HG02852 (cell line): ENCODE results near the gene ERI3.

ENCODE experiments used
- ATAC-seq: cut with Tn5 transposase; IDR thresholded peaks from one replicate; pipeline ENCODE4 v1.9.1; 2021; ENCODE audit warnings: mild to moderate bottlenecking, moderate library complexity; ENCODE audit not compliant: unreplicated experiment

ERI3 gene

DNA sequence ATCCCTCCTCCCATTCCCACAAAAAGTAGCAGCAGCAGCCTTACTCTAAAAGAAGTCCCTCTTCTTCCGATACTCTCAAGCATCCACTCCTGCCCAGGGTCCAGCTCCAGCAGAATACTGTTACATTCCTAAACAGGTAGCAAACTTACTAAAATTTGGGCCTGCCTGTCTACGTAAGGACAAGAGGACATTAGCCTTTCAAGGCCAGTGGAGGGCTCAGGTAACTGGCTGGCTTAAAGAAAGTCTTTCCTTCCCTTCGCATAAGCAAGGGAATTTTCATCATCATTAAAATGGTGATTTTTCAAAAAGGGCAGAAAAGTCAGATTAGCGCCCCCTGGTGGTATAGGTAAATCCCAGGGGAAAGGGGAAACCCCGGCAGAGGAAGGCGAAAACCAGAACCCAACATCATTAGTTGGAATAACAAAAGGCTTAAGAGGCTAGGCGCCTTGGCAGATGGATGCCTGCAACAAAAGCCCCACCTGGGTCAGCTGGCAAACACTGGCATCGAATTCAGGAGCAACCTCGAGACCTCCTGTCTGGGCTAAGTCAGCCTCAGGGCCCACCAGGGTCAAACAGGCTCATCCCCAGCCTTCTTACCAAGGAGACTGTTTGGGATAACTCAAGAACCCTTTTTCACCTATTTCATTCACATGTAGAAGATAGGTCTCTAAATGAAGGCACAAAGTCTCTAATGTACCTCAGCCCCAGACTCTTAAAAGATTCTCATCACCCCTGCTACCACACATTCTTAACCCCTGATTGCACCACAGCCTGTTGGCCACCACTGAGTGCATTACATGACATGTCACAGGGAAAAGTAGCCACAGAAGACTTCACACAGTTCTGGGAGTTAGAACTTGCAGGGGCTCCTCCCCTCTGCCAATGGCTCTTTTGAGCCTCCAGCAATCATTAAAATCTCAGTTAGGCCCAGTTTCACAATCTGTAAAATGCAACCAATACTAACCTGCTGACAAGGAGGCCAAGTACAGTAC, 36.7 kb downstream of the ERI3 start:
- ATAC-seq = no peak

DNA sequence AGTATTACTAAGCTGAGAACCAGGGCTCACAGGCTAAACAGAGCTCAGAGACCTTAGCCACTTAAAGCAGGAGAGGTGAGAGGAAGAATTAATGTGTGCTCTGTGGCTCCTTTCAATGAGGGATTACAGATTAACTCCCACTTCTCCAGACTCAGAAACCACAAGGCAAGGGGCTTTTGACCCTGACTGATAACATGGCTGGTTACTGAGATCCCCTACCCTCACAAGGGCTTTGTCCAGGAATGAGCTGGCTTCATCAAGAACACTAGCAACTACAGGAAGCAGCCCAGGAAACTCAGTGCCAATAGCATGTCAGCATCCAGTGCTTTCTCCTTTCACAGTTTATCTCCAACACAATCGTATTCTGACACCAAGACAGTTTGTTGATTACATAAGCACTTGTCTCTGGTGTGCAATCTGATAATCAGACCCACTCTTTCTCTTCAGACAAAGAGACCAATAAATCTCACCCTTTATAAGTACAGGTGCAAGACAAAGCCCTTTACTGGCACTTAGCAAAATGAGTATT, 38.8 kb downstream of the ERI3 start:
- ATAC-seq = no peak

DNA sequence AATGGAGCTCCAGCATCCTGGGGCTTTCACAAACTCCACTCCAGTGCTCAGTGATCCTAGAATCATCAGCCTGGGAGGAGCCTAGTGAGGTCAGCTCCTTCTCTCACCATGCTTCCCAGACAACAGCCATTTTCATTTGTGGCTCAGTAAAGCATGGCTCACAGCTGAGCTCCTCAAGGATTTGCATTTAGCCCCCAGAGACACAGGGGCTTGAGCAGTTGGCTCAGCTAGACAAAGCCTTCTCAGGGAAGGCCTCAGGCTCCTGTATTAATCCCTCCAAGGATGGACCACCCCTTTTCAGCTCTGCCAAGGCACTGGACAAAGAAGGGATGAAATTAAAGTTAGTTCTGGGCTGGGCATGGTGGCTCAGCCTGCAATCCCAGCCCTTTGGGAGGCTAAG, 39.5 kb downstream of the ERI3 start:
- ATAC-seq = no peak

DNA sequence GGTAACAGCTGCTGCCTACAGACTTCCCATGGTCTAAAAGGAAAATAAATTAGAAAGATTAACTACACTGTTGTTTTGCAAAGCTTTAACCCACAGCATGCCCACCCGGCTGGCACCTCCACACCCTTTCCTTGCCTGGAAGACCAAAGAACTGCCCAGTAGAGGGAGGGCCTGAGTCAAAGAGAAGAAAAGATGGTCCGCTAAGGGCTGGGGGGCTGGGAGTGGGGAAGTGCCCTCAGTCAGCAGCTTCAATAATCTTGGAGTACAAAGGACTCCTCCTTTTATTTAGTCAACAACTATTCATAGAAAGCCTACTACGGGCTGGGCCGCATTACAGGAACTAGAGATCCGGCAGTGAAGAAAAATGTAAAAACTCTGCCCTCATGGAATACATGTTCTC, 40.6 kb downstream of the ERI3 start:
- ATAC-seq = no peak

DNA sequence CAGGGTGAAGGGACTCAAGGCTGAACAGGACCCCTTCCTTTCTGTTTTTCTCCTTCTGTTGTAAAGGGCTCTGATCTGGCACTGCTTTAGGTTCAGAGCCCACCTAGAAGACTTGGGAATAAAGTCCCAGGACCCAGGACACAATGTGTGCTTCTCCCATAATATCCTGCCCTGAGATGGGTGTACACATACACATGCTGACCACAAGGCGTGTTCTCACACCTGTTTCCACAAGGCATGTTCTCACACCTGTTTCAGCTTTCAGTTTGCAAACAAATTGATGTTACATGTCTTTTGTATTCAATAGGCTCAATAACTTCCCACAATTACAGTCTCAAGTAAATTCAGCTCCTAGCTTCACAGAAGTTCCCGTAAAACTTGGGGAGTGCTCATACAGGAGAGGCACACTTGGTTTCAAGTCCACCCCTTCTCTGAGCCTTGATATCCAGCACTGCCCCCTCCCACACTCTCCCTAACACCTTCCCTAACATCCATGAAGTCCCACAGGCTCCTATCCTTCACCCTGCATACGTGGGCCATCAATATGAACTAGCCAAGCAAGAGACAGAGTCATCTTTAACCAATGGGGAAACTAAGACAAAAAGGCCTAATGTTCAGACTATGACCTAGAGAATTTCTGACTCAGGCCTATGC, 41.7 kb downstream of the ERI3 start:
- no peak for ATAC-seq

DNA sequence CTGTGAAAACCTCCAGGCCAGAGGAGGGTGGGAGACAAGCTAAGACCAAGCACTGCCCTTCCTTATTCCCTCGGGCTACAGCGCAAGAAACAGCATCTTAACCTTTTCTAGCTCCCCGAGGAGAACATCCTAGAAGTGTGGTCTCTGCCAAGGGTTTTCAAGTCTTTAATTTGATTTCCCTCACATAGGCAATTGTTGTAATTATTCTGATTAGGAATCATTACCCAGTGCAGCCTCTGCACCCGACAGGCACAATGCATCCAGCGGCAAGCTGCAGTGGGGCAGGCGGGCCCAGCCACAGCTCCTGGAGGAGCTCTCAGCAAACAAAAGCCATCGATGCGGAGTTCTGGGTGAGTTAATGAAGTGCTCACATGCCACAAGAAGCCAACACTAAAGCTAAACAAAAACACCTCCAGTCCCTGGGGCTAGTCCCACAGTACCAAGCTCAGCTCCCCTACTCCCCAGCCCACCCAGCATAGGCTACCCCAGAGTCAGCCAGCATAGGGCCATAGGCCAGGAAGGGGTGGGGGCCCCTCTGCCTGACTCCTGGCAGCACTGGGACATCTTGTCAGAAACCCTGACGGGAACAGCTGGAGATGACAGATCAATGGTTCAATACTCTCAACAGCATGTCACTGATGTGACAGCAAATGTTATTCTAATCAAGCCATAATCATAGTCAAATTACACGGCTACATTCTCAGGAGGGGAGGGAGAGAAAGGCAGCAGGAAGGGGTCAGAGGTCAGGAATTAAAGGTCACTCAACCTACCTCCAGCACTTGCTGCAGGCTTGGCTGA, 42.5 kb downstream of the ERI3 start:
- no peak for ATAC-seq

DNA sequence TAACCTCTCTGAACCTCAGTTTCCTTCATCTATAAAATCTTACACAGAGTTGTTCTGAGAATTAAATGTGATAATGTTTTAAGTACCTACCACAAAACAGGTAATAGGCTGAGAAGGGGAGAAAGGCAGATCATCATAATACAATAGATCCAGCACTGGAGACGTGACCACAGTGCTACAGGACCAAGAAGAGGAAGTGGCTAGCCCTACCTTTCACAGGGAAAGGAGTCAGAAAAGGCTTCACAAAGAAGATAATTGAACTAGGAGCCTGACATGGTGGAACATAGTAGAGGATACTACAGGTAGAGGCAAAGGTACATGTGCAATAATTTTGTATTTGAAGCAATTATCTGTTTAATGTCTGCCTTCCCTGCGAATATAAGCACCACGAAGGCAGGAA, 45.1 kb downstream of the ERI3 start:
- ATAC-seq = no peak

DNA sequence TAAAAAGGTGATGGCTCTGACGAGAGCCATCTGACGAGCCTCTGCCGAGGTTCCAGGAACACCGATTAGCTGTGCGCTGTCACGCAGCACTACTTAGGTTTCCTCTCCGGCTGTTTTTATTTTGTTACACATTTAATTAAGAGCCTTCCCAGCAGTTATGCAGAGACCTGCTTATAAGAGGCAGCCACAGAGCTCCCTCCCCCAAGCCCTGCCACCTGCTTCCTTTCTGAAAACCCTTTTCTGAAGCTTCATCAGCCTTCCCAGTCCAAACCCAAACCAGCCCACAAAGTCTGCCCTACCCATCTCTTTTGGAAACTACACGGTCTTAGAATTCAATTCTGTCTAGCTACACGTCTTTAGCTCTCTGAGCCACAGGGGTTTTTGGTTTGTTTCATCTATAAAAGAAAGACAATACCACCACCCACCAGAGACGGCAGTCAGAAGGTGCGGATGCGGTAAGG, 49.1 kb downstream of the ERI3 start:
- ATAC-seq = no peak

DNA sequence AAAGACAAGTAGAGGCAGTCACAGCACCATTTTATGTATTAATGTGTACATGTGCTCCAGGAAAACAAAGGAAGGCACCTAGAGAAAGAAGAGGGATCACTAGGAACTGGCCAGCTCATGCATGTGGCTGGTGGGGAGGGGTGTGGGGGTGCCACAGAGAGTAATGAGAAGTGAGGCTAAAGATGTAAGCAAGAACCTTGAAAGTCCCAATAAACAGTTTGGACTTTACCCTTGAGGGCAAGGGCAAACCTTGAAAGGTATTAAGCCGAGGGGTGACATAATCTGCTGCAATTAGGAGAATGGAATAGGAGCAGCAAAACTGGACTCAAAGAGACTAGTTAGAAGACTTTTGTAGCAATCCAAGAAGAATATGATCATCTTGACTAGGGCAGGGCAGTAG, 51.5 kb downstream of the ERI3 start:
- no peak for ATAC-seq

DNA sequence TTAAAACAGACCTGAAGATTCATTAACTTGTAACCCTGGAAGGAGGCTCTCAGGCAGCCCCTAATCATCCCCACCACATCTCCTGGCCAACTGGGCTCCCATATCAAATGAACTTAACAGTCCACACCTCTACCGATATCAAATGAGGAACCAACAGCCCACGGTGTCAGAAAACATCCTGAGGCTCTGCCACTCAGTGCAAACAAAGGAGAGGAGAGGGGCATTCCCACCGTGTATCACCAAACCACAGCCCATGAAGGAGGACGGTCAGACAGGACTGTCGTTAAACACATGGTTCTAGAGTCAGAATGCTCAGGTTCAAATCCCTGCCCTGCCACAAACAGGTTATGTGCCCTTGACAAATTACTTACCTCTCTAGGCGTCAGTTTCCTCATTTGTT, 52.5 kb downstream of the ERI3 start:
- no peak for ATAC-seq

DNA sequence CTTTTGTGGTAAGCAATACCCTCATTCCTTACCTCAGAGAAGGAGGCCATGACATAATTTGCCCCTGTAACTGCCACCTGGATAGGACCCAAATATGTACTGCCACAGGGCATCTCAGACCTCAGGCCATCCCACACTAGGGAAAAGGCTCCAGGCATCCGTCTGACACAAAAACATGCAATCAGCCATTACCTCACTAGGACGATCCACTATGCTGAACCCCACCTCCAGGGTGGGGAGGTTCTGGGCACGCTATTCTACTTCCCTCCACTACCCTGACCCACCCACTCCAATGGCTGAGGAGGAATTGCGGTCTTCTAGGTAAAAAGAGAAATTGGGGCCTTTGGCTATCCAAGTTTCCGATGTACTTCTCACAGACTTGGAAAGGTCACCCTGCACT, 53.6 kb downstream of the ERI3 start:
- ATAC-seq = no peak

DNA sequence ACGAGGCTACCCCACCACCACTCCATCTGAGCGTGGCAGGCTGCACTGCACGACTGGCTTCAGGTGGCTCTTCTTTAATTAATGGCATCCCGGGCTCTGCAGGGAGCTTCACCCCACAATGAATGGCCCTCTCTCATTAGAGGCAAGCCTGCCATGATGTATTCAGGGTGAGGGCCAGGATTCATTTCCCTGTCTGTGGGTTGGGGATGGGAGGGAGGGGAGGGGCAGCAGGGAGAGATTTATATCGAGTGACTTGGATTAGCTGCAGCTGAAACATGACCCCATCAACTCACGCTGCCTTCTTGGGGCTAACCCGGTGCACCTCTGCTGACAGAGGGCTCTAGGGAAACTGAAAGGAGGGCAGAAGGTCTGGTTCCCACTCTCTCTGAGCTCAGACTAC, 54.2 kb downstream of the ERI3 start:
- no peak for ATAC-seq

DNA sequence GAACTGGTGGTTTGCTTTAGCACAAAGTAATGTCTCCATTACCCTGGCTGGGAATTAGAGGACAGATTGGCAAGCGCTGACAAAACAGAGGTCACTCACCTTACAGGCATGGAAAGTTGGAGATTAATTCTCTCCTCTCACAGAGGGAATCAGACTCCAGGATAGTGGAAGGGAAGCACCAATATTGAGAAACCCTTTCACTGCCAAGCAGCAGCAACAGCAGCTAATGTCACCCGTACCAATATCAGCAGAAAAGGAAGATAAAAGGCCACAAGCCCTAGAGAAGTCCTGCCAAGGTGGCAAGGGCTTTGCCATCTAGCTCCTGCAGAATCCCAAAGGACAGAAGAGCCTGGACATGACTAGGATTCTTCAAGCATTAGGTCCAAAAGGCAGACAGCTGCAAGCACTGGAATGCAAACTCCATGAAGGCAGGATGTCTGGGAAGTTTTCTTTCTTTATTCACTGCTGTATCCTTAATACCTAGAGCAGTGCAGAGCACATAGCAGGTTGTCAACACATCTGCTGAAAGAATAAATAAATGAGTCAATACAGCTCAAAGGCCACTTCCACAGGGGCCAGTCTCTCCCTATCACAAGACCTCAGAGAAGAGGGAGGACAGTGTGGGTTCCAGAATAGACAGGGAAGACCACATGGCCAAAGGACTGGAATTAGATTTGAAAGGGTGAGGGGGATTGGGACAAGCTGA, 57.2 kb downstream of the ERI3 start:
- no peak for ATAC-seq

DNA sequence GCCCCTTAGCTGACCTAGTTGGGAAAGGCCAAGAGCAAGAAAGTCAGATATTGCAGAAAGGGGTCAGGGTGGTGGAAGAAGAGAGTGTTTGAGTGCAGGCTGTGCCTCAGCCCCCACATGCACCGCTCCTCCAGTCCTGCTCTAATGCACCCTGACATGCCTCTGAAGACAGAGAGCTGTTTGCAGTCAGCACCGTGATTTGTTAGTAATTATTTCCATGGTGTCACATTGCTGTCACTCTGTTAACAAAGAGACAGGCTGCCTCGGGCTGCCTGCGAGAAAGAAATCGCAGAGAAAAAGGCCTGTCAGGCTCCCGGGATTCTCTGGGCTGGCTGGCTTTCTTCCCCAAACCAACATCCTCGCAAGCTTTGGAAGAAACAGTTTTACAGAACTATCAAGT, 58.3 kb downstream of the ERI3 start:
- no peak for ATAC-seq

DNA sequence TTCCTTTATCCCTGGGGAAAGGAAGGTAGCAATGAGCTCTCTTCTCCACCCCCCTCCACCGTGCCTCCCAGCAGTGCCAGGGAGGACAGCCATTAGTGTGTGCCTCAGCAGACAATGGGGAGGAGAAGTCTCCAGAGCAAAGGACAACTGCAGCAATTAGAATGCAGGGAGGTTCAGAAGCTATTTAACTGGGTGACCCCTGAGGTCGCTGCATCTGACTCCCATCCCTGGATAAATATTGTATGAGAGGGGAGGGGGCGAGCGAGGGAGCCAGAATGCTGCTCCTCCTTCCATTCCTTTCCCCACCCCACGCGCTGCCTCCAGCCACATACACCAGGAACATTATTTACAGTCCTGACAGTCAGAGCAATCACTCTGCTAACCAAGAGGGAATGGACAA, 59.0 kb downstream of the ERI3 start:
- ATAC-seq = no peak

DNA sequence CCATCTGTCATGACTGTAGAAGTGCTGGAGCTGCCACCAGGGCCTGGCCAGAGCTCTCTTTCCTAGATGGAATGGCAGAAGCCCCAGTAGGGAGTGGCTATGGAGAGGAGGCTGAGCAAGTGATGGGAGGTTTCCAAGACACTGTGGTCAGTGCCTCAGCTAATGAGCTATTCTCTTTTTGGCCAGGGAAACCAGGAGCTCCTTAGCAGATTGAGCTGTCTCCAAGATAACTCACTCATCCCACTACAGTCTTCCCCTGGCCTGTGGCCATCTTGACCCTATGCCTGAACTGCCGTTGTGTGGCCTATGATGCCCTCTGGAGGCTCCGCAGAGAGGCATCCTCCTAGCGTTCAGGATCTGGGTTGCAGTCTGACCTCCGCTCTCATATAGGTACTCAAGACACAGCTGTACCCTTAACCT, 60.5 kb downstream of the ERI3 start:
- ATAC-seq = no peak

DNA sequence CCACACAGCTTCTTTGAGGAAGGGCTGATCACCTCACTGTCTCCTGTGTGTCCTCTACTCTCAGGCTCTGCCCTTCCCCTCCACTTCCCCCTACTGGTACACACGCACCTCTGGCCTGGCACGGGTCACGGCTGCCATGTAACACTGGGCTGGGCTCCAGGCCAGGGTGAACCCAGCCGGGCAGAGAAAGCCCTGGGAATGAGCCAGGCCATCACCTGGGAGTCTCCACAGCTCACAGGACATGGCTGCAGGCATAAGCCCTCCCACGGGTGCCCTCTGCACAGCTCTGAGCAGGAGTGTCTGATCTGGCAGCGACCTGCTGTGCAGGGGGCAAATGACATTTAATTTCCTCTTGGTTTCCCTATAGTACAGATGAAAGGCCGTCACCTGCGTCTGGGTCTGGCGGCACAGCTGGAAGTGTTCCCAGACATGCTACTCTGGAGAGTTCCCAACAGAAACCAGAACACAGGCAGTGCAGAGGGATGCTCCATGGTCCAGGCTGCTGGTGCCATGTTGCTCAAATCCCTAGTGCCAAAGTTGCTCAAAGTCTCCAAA, 61.2 kb downstream of the ERI3 start:
- ATAC-seq = no peak

DNA sequence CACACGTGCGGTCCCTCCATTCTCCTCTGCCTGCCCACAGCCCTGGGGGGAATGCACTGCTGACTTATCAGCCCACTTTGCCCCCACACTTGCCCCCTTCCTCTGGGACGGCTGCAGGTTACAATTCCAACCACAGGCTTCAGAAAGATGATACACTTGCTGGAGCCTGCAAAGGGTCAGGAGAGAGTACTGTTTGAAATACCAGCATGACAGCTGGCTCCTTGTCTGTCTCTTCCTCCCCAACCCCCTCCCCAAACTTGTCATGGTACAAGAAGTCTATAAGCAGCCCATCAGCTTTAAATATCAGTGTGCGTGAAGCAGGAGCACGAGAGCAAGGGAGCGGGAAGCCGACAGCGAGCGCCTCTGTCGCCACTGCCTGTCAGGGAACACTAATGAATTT, 62.4 kb downstream of the ERI3 start:
- no peak for ATAC-seq

DNA sequence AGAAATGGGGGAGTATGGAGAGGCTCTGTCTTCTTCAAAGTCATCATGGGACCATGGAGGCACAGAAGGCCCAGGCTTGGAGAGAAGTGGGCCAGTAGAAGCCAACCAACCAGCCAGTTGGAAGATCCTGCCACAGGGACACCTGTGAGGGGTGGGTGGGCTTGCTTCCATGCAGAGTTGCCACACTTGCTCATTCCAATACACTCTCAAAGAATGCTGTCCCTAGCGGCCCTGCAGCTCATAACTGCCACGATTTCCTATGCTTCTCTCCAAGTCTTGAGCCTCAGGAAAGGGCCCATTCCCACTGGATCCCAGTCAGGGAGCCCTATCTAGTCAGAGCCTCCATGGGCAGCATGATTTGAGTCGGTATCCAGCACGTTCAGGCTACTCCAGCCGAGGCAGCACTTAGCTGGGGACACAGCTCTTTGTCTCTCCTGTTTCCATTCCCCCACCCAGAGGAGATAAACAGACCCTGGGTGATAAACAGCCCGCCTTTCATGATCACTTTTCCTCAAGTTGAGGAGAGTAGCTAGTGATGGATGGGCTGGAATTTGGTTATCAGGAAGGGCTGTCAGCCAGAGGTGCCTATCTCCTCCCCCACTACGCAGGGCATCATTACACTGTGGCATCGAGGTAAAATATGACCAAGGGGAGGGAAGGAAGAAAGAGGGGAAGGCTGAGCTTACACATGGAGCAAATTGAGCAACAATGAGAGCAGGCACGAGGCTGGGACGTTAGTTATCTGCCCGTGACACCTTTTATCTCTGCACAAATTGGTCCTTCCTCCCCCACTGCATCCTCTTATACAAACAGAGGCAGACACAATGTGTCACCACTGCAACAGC, 64.6 kb downstream of the ERI3 start:
- ATAC-seq = no peak
